ENCODE measurements around the gene FAM117A.

Gene FAM117A

DNA sequence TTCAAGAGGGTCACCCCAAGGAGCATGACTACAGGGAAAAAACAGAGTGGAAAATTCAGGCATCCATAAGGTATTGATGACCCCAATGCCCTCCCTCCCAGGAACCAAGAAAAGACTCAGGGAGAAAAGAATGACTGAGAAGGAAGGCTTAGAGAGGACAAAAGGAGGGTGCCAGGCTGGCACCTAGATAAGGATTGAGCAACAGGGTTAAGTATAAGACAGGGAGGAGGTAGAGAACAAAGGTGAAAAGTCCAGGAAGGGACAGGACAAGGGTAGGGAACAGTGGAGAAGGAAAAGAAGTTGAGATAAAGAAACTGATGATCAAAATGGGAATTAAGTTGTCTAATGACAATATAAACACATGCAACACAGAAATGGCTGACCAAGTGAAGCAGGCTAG, 58.7 kb downstream of the FAM117A start:
- H3K4me3 ChIP-seq (ENCODE audit: low read depth, low read length): no peak overlapping the region
- TF ChIP-seq, protein P1, sequence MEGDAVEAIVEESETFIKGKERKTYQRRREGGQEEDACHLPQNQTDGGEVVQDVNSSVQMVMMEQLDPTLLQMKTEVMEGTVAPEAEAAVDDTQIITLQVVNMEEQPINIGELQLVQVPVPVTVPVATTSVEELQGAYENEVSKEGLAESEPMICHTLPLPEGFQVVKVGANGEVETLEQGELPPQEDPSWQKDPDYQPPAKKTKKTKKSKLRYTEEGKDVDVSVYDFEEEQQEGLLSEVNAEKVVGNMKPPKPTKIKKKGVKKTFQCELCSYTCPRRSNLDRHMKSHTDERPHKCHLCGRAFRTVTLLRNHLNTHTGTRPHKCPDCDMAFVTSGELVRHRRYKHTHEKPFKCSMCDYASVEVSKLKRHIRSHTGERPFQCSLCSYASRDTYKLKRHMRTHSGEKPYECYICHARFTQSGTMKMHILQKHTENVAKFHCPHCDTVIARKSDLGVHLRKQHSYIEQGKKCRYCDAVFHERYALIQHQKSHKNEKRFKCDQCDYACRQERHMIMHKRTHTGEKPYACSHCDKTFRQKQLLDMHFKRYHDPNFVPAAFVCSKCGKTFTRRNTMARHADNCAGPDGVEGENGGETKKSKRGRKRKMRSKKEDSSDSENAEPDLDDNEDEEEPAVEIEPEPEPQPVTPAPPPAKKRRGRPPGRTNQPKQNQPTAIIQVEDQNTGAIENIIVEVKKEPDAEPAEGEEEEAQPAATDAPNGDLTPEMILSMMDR (IDR thresholded peaks at IDR 0.05; ENCODE audit: low read depth, low read length): no peak
- TF ChIP-seq MYC (IDR thresholded peaks at IDR 0.05; ENCODE audit: low read depth, low read length) (no peak), POLR2A (IDR thresholded peaks at IDR 0.05; ENCODE audit: extremely low read depth, insufficient read length) (no peak)
- TF ChIP-seq, protein P2, sequence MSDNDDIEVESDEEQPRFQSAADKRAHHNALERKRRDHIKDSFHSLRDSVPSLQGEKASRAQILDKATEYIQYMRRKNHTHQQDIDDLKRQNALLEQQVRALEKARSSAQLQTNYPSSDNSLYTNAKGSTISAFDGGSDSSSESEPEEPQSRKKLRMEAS (IDR thresholded peaks at IDR 0.05; ENCODE audit: low read depth, low read length): no peak
- no peak for DNase-seq (ENCODE audit: low read depth)

DNA sequence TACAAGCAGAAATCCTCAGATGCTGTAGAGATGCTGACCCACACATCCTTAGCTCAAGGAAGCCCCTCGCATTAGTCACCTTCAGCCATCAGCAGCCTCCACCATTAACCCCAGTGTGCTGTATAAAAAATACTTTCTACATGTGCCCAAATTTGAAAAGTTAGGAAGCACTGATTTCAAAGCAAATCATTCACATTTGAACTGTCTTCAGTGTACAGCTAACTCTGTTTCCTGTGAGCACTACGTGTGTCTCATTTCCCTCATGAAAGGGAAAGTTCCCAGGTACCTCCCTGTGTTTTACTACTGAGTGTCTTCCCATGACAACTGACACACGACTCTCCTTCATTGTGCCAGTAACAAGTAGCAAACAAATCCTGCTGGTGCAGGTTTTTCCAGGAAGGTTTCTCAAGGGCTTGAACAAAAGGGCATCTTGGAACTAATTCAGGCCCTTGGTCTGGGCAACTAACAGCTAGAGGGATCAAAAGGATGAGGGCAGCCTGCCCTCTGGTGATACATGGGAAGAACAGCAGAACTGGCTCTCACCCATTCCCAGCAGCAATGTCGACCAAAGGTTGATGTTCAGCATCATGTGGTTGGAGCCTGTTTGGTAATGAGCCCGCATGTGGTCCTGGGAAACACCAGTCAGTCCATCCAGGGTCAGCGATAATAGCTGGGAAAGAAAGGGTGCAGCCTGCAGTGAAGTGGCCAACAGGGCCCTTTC, 60.2 kb downstream of the FAM117A start:
- no peak overlapping the region for H3K4me3 ChIP-seq (ENCODE audit: low read depth, low read length)
- TF ChIP-seq, protein P1 (IDR thresholded peaks at IDR 0.05; ENCODE audit: low read depth, low read length): peak; percentile 57
- TF ChIP-seq POLR2A (IDR thresholded peaks at IDR 0.05; ENCODE audit: extremely low read depth, insufficient read length) (no peak), MYC (IDR thresholded peaks at IDR 0.05; ENCODE audit: low read depth, low read length) (no peak)
- TF ChIP-seq, protein P2 (IDR thresholded peaks at IDR 0.05; ENCODE audit: low read depth, low read length): no peak
- DNase-seq (ENCODE audit: low read depth): peak; percentile 54

- TF ChIP-seq, protein P2 (IDR thresholded peaks at IDR 0.05; ENCODE audit: low read depth, low read length): no peak
- TF ChIP-seq MYC (IDR thresholded peaks at IDR 0.05; ENCODE audit: low read depth, low read length): no peak
- TF ChIP-seq, protein P1 (IDR thresholded peaks at IDR 0.05; ENCODE audit: low read depth, low read length): no peak
- no peak for TF ChIP-seq POLR2A (IDR thresholded peaks at IDR 0.05; ENCODE audit: extremely low read depth, insufficient read length)
- no peak for DNase-seq (ENCODE audit: low read depth)
Observed at GRCh38 chr17:49700960-49701359, 63.0 kb downstream of the FAM117A start.

DNA sequence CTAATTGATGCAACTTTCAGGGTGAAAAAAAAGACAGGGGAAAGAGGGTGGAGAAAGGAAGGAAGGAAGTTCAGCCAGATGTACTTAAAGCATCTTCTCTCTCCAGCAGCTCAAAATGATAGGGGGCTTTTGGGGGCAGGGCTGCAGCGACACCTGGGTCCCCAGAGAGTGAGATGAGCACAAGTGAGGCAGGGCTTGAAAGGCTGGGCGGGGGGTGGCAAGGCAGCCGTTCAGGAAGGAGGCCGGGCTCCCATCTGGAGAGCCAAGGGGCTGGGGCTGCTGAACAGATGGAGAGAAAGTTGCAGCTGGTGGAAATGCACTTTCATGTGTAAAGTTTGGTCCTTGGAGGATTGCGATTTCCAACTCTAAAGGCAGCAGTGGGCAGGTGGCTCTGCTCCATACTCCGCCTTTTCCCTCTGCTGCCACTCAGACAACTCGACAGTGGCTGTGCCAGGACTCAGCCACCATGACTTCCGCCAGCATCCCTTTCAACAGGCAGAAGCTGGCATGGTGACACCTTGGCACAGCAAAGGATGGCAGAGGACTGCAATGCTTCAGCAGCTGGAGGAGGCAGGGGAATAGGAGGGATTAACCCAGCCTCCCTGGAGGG, 63.9 kb downstream of the FAM117A start:
- TF ChIP-seq, protein P2 (IDR thresholded peaks at IDR 0.05; ENCODE audit: low read depth, low read length): no peak
- no peak for TF ChIP-seq POLR2A (IDR thresholded peaks at IDR 0.05; ENCODE audit: extremely low read depth, insufficient read length)
- TF ChIP-seq MYC (IDR thresholded peaks at IDR 0.05; ENCODE audit: low read depth, low read length): no peak
- TF ChIP-seq, protein P1 (IDR thresholded peaks at IDR 0.05; ENCODE audit: low read depth, low read length): no peak
- H3K4me3 ChIP-seq (ENCODE audit: low read depth, low read length): no peak overlapping the region
- DNase-seq (ENCODE audit: low read depth): no peak

More at GRCh38 chr17:49700960-49701359, 63.0 kb downstream of the FAM117A start:
- H3K4me3 ChIP-seq (ENCODE audit: low read depth, low read length): no peak overlapping the region

GRCh38 chr17:49698005-49698404, 65.9 kb downstream of the FAM117A start:
- H3K4me3 ChIP-seq (ENCODE audit: low read depth, low read length): no peak overlapping the region
- no peak for TF ChIP-seq POLR2A (IDR thresholded peaks at IDR 0.05; ENCODE audit: extremely low read depth, insufficient read length)
- TF ChIP-seq, protein P1 (IDR thresholded peaks at IDR 0.05; ENCODE audit: low read depth, low read length): no peak
- DNase-seq (ENCODE audit: low read depth): no peak
